IPS-NIHi11 (cell line): ENCODE measurements around the gene CDC34.

Experiments
- DNase-seq: peaks from one replicate; pipeline ENCODE4 v3.0.0; 2012; ENCODE audit warnings: mixed read lengths, low spot score

CDC34 gene

GRCh38 chr19:542173-542866 lies 10.8 kb downstream of the CDC34 start:
- no peak for DNase-seq

- DNase-seq = no peak
Observed at GRCh38 chr19:543910-544608, 12.5 kb downstream of the CDC34 start, which contains the start of gene GZMM. GZMM (plus strand) TSS chr19:544053; CDS start chr19:544072, 19 bp downstream.

- DNase-seq = no peak
Observed at GRCh38 chr19:547117-547516, 15.6 kb downstream of the CDC34 start.

- no peak for DNase-seq
Observed at GRCh38 chr19:547836-548720, 16.5 kb downstream of the CDC34 start.

GRCh38 chr19:548886-549830 lies 17.6 kb downstream of the CDC34 start:
- peak; percentile 73 for DNase-seq

GRCh38 chr19:554817-555216 lies 23.3 kb downstream of the CDC34 start:
- no peak for DNase-seq

GRCh38 chr19:555474-555808 lies 23.9 kb downstream of the CDC34 start:
- no peak for DNase-seq

GRCh38 chr19:556611-557382 lies 25.2 kb downstream of the CDC34 start:
- no peak for DNase-seq

GRCh38 chr19:558770-559439 lies 27.3 kb downstream of the CDC34 start:
- DNase-seq = no peak

- no peak for DNase-seq
Observed at GRCh38 chr19:560121-560520, 28.6 kb downstream of the CDC34 start.

- DNase-seq = no peak
Observed at GRCh38 chr19:566403-566802, 34.8 kb downstream of the CDC34 start.

- no peak for DNase-seq
Observed at GRCh38 chr19:566844-567243, 35.3 kb downstream of the CDC34 start.

GRCh38 chr19:567296-567900 lies 35.8 kb downstream of the CDC34 start:
- DNase-seq = no peak

GRCh38 chr19:570251-570686 lies 38.7 kb downstream of the CDC34 start:
- no peak for DNase-seq

GRCh38 chr19:570937-571565 lies 39.5 kb downstream of the CDC34 start:
- DNase-seq = peak; percentile 51

GRCh38 chr19:571566-571974 lies 40.0 kb downstream of the CDC34 start:
- peak; percentile 46 for DNase-seq

GRCh38 chr19:572140-572742 lies 40.7 kb downstream of the CDC34 start, which contains the start of gene BSG:
BSG (plus strand) TSS chr19:572596; CDS start chr19:572635, 39 bp downstream.
- DNase-seq = peak; percentile 100

GRCh38 chr19:572743-573518 lies 41.4 kb downstream of the CDC34 start:
- no peak for DNase-seq
